Glutamatergic neuron (in vitro differentiated cells): Measurements from ENCODE around the gene AGER. TPM values are rescaled to one million over a fixed set of nuclear protein-coding genes. Genes with fewer than 3 reads are reported as not detected.
A peak's percentile ranks its signal among the peaks of the same experiment; 100 is the strongest.

Experiments
- DNase-seq: peaks from one replicate; pipeline ENCODE4 v3.0.0; 2022
- H3K27ac Mint-ChIP-seq: one replicate; pipeline ENCODE4 v1.8.0; 2020; ENCODE audit warnings: mild to moderate bottlenecking, mixed read lengths, inconsistent platforms; ENCODE audit not compliant: unreplicated experiment
- H3K27me3 Mint-ChIP-seq: one replicate; pipeline ENCODE4 v1.8.0; 2020; ENCODE audit warnings: mild to moderate bottlenecking, moderate library complexity, mixed read lengths, inconsistent platforms; ENCODE audit not compliant: unreplicated experiment
- H3K36me3 Mint-ChIP-seq: one replicate; pipeline ENCODE4 v1.8.0; 2020; ENCODE audit warnings: mild to moderate bottlenecking, mixed read lengths, inconsistent platforms; ENCODE audit not compliant: unreplicated experiment
- H3K4me1 Mint-ChIP-seq: one replicate; pipeline ENCODE4 v1.8.0; 2020; ENCODE audit warnings: mild to moderate bottlenecking, low read depth, mixed read lengths, inconsistent platforms; ENCODE audit not compliant: unreplicated experiment
- H3K4me3 Mint-ChIP-seq: one replicate; pipeline ENCODE4 v1.8.0; 2020; ENCODE audit warnings: mild to moderate bottlenecking, mixed read lengths, inconsistent platforms; ENCODE audit not compliant: unreplicated experiment
- H3K9me3 Mint-ChIP-seq: one replicate; pipeline ENCODE4 v1.8.0; 2020; ENCODE audit warnings: mild to moderate bottlenecking, moderate library complexity, mixed read lengths, inconsistent platforms; ENCODE audit not compliant: unreplicated experiment
- CTCF ChIP-seq: fragments of 200-600 bp; sonication (generic); IDR thresholded peaks from one replicate; pipeline ENCODE4 v1.5.0; 2021; ENCODE audit not compliant: partially characterized antibody, unreplicated experiment
- total RNA-seq: library from RNA; stranded (reverse); fragmentation: NEBNext Ultra II Directional; extraction: Animal tissue kit (Norgen Biotek cat#: 25700); gene quantifications from one replicate; pipeline ENCODE4 v1.2.1, GENCODE V29; 2021; ENCODE audit not compliant: unreplicated experiment

AGER gene
- total RNA-seq, 1 donor from 2014 or later, result 13.2 TPM

DNA sequence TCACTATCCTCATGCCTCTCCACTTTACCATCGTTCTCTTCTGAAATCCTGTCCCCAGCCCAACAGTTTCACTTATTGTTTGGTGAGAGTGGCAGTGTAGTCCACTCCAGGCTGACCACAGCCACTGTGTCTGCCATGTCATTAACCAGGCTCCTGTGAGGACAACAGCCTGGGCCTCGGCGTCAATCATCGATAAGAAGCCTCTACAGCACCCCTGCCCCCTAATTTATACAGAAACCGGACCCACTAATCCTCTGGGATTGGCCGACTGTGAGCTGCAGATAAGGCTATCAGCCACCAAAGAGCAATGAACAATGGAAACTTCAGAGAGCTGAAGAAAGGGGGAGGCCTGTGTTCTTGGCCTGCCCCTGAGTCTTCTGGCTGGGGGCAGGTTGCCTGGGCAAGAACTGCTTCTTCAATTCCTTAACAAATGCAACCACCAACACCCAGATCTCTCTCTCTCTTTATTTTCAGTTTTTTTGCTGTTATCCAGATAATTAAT lies 16.2 kb downstream of the AGER start:
- peaks cover 12% of the 10 kb centered on the region for H3K4me1 Mint-ChIP-seq
- no peak for TF ChIP-seq CTCF
- peak overlapping the region; percentile 45 for H3K27ac Mint-ChIP-seq
- H3K9me3 Mint-ChIP-seq, result peaks cover 18% of the 10 kb centered on the region
- H3K27me3 Mint-ChIP-seq, result peaks cover 14% of the 10 kb centered on the region
- no peak for DNase-seq
- H3K4me3 Mint-ChIP-seq, result peak overlapping the region; percentile 13
- peaks cover 6% of the 10 kb centered on the region for H3K36me3 Mint-ChIP-seq

- Mint-ChIP-seq H3K27ac (peak overlapping the region; percentile 45), H3K4me1 (peaks cover 12% of the 10 kb centered on the region), H3K4me3 (no peak overlapping the region), H3K36me3 (peaks cover 6% of the 10 kb centered on the region), H3K27me3 (peaks cover 18% of the 10 kb centered on the region), H3K9me3 (peaks cover 21% of the 10 kb centered on the region)
- no peak for DNase-seq
- TF ChIP-seq CTCF, result no peak
Measured at GRCh38 chr6:32167154-32167760, 16.8 kb downstream of the AGER start.

DNA sequence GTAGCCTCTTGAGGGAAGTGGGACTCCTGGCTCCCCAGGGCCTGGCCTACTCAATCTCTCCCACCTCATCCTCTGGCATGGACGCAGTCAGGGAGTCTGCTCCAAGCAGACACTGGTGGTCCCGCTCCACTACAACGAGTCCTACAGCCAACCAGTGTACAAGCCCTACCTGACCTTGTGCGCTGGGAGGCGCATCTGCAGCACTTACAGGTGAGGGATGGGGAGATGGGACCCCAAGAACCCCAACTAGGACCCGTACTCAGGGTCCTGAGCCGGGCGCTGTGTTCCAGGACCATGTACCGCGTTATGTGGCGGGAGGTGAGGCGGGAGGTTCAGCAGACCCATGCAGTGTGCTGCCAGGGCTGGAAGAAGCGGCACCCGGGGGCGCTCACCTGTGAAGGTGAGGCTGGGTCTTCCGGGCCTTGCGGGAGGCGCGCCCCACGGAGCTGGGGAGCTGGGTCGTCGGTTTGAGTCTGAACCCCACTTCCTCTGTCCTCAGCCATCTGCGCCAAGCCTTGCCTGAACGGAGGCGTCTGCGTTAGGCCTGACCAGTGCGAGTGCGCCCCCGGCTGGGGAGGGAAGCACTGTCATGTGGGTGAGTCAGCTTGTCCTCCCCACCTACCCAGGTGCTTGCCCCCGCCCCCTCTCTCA lies 17.5 kb downstream of the AGER start:
- H3K4me3 Mint-ChIP-seq, result no peak overlapping the region
- H3K9me3 Mint-ChIP-seq, result peaks cover 21% of the 10 kb centered on the region
- peak; percentile 47 for DNase-seq
- H3K27me3 Mint-ChIP-seq, result peaks cover 22% of the 10 kb centered on the region
- peaks cover 6% of the 10 kb centered on the region for H3K36me3 Mint-ChIP-seq
- peaks cover 12% of the 10 kb centered on the region for H3K4me1 Mint-ChIP-seq
- no peak for TF ChIP-seq CTCF
- H3K27ac Mint-ChIP-seq, result no peak overlapping the region

DNA sequence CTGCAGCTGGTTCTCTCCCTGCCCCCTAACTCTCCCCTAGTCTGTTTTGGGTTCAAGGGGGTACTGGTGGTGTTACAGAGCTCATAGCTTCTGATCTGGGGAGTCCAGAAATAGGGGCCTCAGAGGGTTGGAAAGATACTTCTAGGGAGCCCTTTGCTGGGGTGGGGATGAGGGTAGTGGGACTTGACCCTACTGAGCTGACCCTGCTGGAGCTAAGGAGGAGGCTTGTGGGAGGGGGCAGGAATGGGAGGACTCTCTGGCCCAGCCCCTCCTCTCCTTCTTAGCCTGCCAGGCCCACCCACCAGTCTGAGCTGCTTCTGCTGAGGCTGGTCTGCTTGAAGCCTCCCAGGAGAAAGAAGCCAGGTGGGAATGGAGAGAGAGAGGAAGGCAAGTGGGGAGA lies 19.8 kb downstream of the AGER start, which contains the start of gene EGFL8:
TSS of gene EGFL8 (plus strand) at position 301 of the 400 bp plus-strand sequence. CDS start 1,571 bp downstream, outside the sequence.
- H3K9me3 Mint-ChIP-seq, result peaks cover 21% of the 10 kb centered on the region
- TF ChIP-seq CTCF, result no peak
- H3K4me1 Mint-ChIP-seq, result peaks cover 12% of the 10 kb centered on the region
- DNase-seq, result no peak
- H3K36me3 Mint-ChIP-seq, result no peaks in the 10 kb centered on the region
- H3K4me3 Mint-ChIP-seq, result peak within 1 kb of the TSS; percentile 43
- no peak within 1 kb of the TSS for H3K27ac Mint-ChIP-seq
- peaks cover 18% of the 10 kb centered on the region for H3K27me3 Mint-ChIP-seq
